Endothelial cell (in vitro differentiated cells): ENCODE data around the gene MARCO. TPM values are rescaled to one million over a fixed set of nuclear protein-coding genes. Genes with fewer than 3 reads are reported as not detected.

Experiments
- DNase-seq: peaks from one replicate; pipeline ENCODE4 v3.0.0; 2021; ENCODE audit warnings: low spot score
- H3K27ac Mint-ChIP-seq: one replicate; pipeline ENCODE4 v1.8.0; 2021; ENCODE audit warnings: mixed read lengths, inconsistent platforms; ENCODE audit not compliant: unreplicated experiment
- H3K27me3 Mint-ChIP-seq: one replicate; pipeline ENCODE4 v1.8.0; 2021; ENCODE audit warnings: mild to moderate bottlenecking, moderate library complexity, mixed read lengths, inconsistent platforms; ENCODE audit not compliant: unreplicated experiment
- H3K36me3 Mint-ChIP-seq: one replicate; pipeline ENCODE4 v1.8.0; 2021; ENCODE audit warnings: mild to moderate bottlenecking, low read depth, mixed read lengths, inconsistent platforms; ENCODE audit not compliant: unreplicated experiment
- H3K4me1 Mint-ChIP-seq: one replicate; pipeline ENCODE4 v1.8.0; 2021; ENCODE audit warnings: mild to moderate bottlenecking, mixed read lengths, inconsistent platforms; ENCODE audit not compliant: unreplicated experiment
- H3K4me3 Mint-ChIP-seq: one replicate; pipeline ENCODE4 v1.8.0; 2021; ENCODE audit warnings: mild to moderate bottlenecking, mixed read lengths, inconsistent platforms; ENCODE audit not compliant: unreplicated experiment
- H3K9me3 Mint-ChIP-seq: one replicate; pipeline ENCODE4 v1.8.0; 2021; ENCODE audit warnings: mixed read lengths, inconsistent platforms; ENCODE audit not compliant: unreplicated experiment
- CTCF ChIP-seq: fragments of 200-600 bp; sonication (generic); IDR thresholded peaks from one replicate; pipeline ENCODE4 v1.5.0; 2021; ENCODE audit warnings: antibody characterized with exemption; ENCODE audit not compliant: unreplicated experiment
- total RNA-seq: library from RNA; stranded (reverse); fragmentation: NEBNext Ultra II Directional; extraction: Animal tissue kit (Norgen Biotek cat#: 25700); gene quantifications from one replicate; pipeline ENCODE4 v1.2.1, GENCODE V29; 2021; ENCODE audit not compliant: unreplicated experiment

The MARCO gene
- total RNA-seq, 1 donor from 2014 or later: not detected

GRCh38 chr2:119010336-119010735, 68.3 kb downstream of the MARCO start:
- H3K4me3 Mint-ChIP-seq: no peak overlapping the region
- no peaks in the 10 kb centered on the region for H3K4me1 Mint-ChIP-seq
- H3K27ac Mint-ChIP-seq: no peak overlapping the region
- peaks cover 3% of the 10 kb centered on the region for H3K36me3 Mint-ChIP-seq
- peaks cover 10% of the 10 kb centered on the region for H3K27me3 Mint-ChIP-seq
- no peaks in the 10 kb centered on the region for H3K9me3 Mint-ChIP-seq
- DNase-seq: peak; percentile 1
- TF ChIP-seq CTCF: no peak

- TF ChIP-seq CTCF: peak; percentile 51
- no peak overlapping the region for H3K4me3 Mint-ChIP-seq
- no peaks in the 10 kb centered on the region for H3K9me3 Mint-ChIP-seq
- no peaks in the 10 kb centered on the region for H3K4me1 Mint-ChIP-seq
- H3K27ac Mint-ChIP-seq: no peak overlapping the region
- DNase-seq: peak; percentile 86
- H3K27me3 Mint-ChIP-seq: peaks cover 8% of the 10 kb centered on the region
- peaks cover 3% of the 10 kb centered on the region for H3K36me3 Mint-ChIP-seq
Measured at GRCh38 chr2:119011162-119011909, 69.3 kb downstream of the MARCO start.

- Mint-ChIP-seq H3K4me3 (no peak overlapping the region), H3K9me3 (no peaks in the 10 kb centered on the region), H3K27me3 (peaks cover 8% of the 10 kb centered on the region), H3K27ac (no peak overlapping the region), H3K4me1 (no peaks in the 10 kb centered on the region), H3K36me3 (peaks cover 3% of the 10 kb centered on the region)
- TF ChIP-seq CTCF: no peak
- peak; percentile 0 for DNase-seq
Measured at GRCh38 chr2:119011910-119012209, 69.9 kb downstream of the MARCO start.

- Mint-ChIP-seq H3K9me3 (no peaks in the 10 kb centered on the region), H3K27me3 (peaks cover 8% of the 10 kb centered on the region), H3K4me3 (no peak overlapping the region)
Measured at GRCh38 chr2:119012345-119013301, 70.6 kb downstream of the MARCO start.

More at GRCh38 chr2:119012345-119013301, 70.6 kb downstream of the MARCO start:
- H3K4me1 Mint-ChIP-seq: no peaks in the 10 kb centered on the region
- peak; percentile 2 for DNase-seq
- no peak for TF ChIP-seq CTCF
- no peak overlapping the region for H3K27ac Mint-ChIP-seq
- H3K36me3 Mint-ChIP-seq: peaks cover 3% of the 10 kb centered on the region
